GM18517 (cell line): ENCODE results near the gene NUP58.
"Not testable (repeated sequence)": the region's sequence is repeated elsewhere in the genome, so short reads cannot be mapped to it uniquely, and the experiment has no call there.

ENCODE experiments used
- ATAC-seq: cut with Tn5 transposase; IDR thresholded peaks from one replicate; pipeline ENCODE4 v1.9.1; 2021; ENCODE audit warnings: mild to moderate bottlenecking, moderate library complexity; ENCODE audit not compliant: unreplicated experiment

Gene NUP58

GRCh38 chr13:25302121-25302520 lies 696 bp downstream of the NUP58 start:
- ATAC-seq = no peak

GRCh38 chr13:25306671-25307464 lies 5.4 kb downstream of the NUP58 start:
- ATAC-seq = no peak

GRCh38 chr13:25310891-25311290 lies 9.5 kb downstream of the NUP58 start:
- no peak for ATAC-seq

GRCh38 chr13:25318946-25319345 lies 17.5 kb downstream of the NUP58 start:
- ATAC-seq = not testable (repeated sequence)

GRCh38 chr13:25319771-25320170 lies 18.3 kb downstream of the NUP58 start:
- no peak for ATAC-seq

- ATAC-seq = no peak
Measured at GRCh38 chr13:25324100-25324499, 22.7 kb downstream of the NUP58 start.

GRCh38 chr13:25329706-25330105 lies 28.3 kb downstream of the NUP58 start:
- no peak for ATAC-seq

GRCh38 chr13:25330541-25330940 lies 29.1 kb downstream of the NUP58 start:
- no peak for ATAC-seq

- no peak for ATAC-seq
Measured at GRCh38 chr13:25335856-25336255, 34.4 kb downstream of the NUP58 start.

- ATAC-seq = no peak
Measured at GRCh38 chr13:25345576-25345975, 44.2 kb downstream of the NUP58 start.

GRCh38 chr13:25347151-25347550 lies 45.7 kb downstream of the NUP58 start:
- no peak for ATAC-seq

- ATAC-seq = no peak
Measured at GRCh38 chr13:25351404-25351803, 50.0 kb downstream of the NUP58 start.

GRCh38 chr13:25352230-25352629 lies 50.8 kb downstream of the NUP58 start:
- ATAC-seq = no peak

- no peak for ATAC-seq
Measured at GRCh38 chr13:25352806-25353205, 51.4 kb downstream of the NUP58 start.

- no peak for ATAC-seq
Measured at GRCh38 chr13:25353344-25353743, 51.9 kb downstream of the NUP58 start.

- no peak for ATAC-seq
Measured at GRCh38 chr13:25354377-25354776, 53.0 kb downstream of the NUP58 start.

GRCh38 chr13:25360443-25360842 lies 59.0 kb downstream of the NUP58 start:
- ATAC-seq = not testable (repeated sequence)

GRCh38 chr13:25365720-25366235 lies 64.4 kb downstream of the NUP58 start:
- no peak for ATAC-seq

- ATAC-seq = no peak
Measured at GRCh38 chr13:25371158-25371874, 69.9 kb downstream of the NUP58 start.

- no peak for ATAC-seq
Measured at GRCh38 chr13:25371875-25372283, 70.5 kb downstream of the NUP58 start, which contains the start of gene ATP8A2. Gene ATP8A2, plus strand, starts transcription at chr13:25371974. Its CDS starts 239 bp downstream, at chr13:25372213.

- no peak for ATAC-seq
Measured at GRCh38 chr13:25372284-25373081, 71.1 kb downstream of the NUP58 start.
